AG09319 (cell line): ENCODE measurements around the gene RARB.

Source experiments
- DNase-seq: peaks from one replicate; pipeline ENCODE4 v3.0.0-alpha.2; 2010; ENCODE audit warnings: low read depth; ENCODE audit errors: extremely low read depth
- CTCF ChIP-seq: IDR thresholded peaks from 2 replicates; pipeline ENCODE4 v1.5.1; 2011; ENCODE audit warnings: low read depth, mild to moderate bottlenecking, inconsistent platforms, low read length, moderate library complexity

Gene RARB

GRCh38 chr3:25445731-25446130 lies 17.7 kb downstream of the RARB start:
- no peak for TF ChIP-seq CTCF
- DNase-seq, result no peak

GRCh38 chr3:25447285-25447684 lies 19.2 kb downstream of the RARB start:
- TF ChIP-seq CTCF, result no peak
- no peak for DNase-seq

GRCh38 chr3:25447925-25448324 lies 19.9 kb downstream of the RARB start:
- TF ChIP-seq CTCF, result no peak
- no peak for DNase-seq

GRCh38 chr3:25448750-25449692 lies 21.0 kb downstream of the RARB start:
- DNase-seq, result no peak
- no peak for TF ChIP-seq CTCF

- no peak for TF ChIP-seq CTCF
These were observed 21.8 kb downstream of the RARB start for GRCh38 chr3:25449857-25450256.

GRCh38 chr3:25452192-25452591 lies 24.1 kb downstream of the RARB start:
- no peak for TF ChIP-seq CTCF
- no peak for DNase-seq

More at GRCh38 chr3:25449857-25450256, 21.8 kb downstream of the RARB start:
- DNase-seq, result no peak

GRCh38 chr3:25452740-25453139 lies 24.7 kb downstream of the RARB start:
- no peak for DNase-seq
- TF ChIP-seq CTCF, result no peak
